Epithelial cell of proximal tubule (primary cell): ENCODE measurements around the gene SH3BP2. TPM values are rescaled to one million over a fixed set of nuclear protein-coding genes. Genes with fewer than 3 reads are reported as not detected.

Source experiments
- DNase-seq: peaks from one replicate; pipeline ENCODE4 v3.0.0-alpha.2; 2011; ENCODE audit warnings: low read depth
- H3K4me3 ChIP-seq: 2 replicates; pipeline ENCODE4 v1.5.1; 2011; ENCODE audit warnings: low read depth, mild to moderate bottlenecking, low read length
- total RNA-seq: library from RNA; depleted of rRNA; stranded (reverse); fragments of >200 nt; gene quantifications from 2 replicates; pipeline ENCODE4 v1.2.3, GENCODE V29; 2015
- TF ChIP-seq, protein P1 (sequence below): conservative IDR thresholded peaks from 2 replicates; pipeline ENCODE4 v1.5.1; 2012; ENCODE audit warnings: low read depth, mild to moderate bottlenecking, low read length

Gene SH3BP2
- total RNA-seq, 1 donor from 2014 or later = 53.3 TPM

DNA sequence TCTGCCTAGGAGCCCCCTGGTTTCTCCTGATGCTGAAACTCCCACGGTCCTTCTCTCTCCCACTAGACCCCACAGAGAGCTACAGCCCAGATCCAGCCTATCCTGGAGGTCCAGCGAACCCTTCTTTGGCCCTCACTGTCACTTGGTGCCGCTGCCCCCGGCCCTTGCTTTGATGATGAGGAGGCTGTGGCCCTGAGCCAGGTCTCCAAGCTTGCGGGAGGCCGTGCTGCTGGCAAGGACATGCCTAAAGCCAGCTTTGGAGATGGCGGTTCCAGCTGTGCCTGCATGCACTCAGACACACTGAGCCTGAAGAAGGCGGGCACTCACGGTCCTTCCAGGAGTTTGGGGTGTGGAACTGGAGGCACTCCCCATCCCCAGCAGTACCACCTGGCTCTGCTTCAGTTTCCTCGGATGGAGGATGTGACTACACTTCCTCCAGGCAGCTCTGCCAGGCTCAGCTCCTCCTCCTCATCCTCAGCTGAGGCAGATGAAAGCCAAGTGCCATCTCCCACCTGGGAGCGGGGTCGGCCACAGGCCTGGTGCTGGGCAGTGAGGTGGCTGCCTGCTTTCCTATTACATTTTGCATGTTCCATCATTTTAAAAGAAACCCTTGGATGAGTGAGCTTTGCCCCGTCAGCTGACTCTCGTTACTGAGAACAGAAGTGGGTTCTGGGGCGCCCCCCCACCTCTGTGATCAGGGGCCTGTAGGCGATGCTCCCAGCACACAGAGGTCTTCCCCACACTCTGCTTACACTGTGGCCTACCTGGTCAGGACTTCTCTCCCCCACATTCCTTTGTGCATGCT, 45.8 kb upstream of the SH3BP2 start:
- no peak overlapping the region for H3K4me3 ChIP-seq
- DNase-seq = no peak
- TF ChIP-seq, protein P1, sequence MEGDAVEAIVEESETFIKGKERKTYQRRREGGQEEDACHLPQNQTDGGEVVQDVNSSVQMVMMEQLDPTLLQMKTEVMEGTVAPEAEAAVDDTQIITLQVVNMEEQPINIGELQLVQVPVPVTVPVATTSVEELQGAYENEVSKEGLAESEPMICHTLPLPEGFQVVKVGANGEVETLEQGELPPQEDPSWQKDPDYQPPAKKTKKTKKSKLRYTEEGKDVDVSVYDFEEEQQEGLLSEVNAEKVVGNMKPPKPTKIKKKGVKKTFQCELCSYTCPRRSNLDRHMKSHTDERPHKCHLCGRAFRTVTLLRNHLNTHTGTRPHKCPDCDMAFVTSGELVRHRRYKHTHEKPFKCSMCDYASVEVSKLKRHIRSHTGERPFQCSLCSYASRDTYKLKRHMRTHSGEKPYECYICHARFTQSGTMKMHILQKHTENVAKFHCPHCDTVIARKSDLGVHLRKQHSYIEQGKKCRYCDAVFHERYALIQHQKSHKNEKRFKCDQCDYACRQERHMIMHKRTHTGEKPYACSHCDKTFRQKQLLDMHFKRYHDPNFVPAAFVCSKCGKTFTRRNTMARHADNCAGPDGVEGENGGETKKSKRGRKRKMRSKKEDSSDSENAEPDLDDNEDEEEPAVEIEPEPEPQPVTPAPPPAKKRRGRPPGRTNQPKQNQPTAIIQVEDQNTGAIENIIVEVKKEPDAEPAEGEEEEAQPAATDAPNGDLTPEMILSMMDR = no peak

DNA sequence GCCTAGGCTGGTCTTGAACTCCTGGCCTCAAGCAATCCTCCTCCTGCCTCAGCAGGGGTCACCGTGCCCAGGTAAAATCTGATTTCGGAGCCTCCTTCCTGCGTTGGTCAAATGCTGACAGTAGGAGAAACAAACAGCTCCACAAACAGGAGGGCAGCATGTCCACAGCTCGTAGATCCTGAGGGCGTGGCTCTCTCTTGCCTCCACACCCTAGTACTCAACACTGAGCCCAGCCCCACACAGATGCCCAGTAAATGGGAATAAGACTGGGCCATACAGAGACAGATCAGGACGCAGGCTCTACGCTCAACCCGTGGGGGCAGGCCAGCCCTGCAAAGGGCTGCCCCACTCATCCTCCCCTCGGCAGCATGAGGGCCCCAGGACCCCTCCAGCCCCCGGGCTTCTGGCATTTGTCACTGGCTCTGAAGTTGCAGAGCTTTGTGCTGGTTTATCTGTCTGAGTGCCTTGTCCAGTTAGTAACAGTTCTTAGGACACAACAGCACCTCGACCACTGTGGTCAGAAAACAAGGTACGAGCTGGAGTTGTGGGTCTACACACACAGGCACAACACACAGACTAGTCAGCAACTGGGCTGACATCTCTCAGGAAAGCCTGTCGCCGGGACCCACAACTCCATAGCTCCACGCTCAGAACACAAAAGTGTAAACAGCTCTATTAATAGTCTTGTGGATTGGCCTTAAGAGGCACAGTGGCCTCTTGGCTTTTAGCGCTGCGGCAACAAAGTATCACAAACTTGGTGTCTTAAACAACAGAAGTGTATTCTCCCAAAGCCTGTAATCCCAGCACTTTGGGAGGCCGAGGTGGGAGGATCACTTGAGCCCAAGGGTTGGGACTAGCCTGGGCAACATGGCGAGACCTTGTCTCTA, 41.9 kb upstream of the SH3BP2 start:
- TF ChIP-seq, protein P1 = no peak
- no peak overlapping the region for H3K4me3 ChIP-seq
- no peak for DNase-seq

DNA sequence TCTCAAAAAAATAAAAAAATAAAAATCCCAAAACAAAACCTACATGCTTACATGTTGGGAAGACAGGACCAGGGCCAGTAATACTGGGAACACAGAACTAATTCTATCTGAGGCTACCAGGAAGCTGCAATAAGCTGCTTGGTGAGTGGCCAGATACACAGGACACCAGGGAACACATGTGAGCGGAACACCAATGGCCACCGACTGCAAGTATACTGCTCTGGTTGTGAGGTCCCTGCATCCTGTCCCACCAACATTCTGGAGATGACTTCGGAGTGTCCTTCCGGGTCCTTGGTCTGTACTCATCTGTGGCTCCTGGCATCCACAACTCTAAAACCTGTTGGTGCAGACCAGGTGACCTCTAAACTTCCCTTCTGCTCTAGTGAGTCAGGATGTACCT, 39.4 kb upstream of the SH3BP2 start:
- H3K4me3 ChIP-seq = no peak overlapping the region
- TF ChIP-seq, protein P1 = no peak
- no peak for DNase-seq

DNA sequence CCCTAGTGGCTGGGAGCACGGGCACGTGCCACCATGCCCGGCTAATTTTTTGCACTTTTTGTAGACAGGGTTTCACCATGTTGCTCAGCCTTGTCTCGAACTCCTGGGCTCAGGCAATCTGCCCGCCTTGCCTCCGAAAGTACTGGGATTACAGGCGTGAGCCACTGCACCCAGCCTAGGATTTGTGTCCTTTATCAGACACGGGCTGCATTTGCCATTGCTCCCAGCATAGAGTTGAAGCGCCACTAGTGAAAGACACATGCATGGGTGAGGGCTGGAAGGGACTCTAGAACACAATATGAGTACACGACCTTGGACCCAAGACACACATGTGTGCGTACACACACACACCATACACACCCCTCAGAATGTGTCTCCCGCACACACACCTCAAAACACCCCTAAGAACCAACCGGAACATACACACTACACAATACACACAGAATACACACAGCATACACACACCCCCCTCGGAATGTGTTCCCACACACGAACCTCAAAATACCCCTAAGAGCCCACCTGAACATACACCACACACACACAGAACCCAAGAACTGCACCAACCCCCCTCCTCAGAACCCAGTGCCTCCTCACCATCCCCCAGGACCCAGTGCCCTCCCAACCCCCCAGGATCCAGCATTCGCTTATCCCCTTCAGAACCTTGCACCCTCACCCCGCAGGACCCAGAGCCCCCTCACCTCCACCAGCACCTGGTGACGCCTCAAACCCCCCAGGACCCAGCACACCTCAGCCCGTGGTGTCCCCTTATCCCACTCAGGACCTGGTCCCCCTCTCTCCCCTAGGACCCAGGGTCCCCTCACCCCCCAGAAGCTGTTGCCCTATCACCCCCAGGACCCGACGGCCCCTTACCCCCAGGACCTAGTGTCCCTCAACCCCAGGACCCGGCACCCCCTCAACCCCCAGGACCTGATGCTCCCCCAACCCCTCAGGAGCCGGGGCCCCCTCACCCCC, 37.8 kb upstream of the SH3BP2 start:
- peak overlapping the region; percentile 77 for H3K4me3 ChIP-seq
- no peak for DNase-seq
- TF ChIP-seq, protein P1 = no peak

DNA sequence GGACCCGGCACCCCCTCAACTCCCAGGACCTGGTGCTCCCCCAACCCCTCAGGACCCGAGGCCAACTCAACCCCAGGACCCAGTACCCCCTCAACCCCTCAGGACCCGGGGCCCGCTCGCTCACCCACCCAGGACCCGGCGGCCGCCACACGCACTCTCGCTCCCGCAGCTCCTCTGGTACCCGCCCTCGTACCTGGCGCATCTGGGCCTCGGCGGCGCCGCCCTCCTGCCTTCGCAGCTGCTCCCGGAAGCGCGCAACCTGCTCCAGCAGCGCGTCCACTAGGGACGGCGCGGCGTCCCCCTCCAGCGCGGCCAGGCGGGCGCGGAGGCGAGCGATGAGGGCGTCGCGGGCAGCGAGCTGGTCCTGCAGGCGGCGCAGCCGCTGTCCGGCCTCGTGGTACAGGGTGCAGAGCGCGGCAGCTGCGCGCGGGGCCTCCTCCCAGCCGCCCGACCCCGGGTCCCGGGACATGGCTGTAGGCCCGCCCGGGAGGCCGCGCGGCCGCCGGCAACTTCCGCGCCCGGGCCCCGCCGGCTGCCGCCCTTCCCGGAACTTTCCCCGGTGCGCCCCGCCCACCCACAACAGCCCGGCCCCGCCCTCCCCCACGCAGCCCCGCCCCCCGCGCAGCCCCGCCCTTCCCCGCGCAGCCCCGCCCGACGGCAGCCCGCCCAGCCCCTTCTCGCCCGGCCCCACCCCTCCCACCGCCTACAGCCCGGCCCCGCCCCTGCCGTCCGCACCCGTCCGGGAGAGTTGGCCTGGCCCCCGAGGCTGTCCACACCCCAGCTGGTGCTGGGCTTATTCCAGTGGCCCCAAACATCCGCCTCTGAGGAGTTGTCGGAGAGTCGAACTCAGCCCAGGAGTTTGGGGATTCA, 36.8 kb upstream of the SH3BP2 start, which contains the start of gene TNIP2:
TSS of gene TNIP2 (minus strand) at position 516 of the 870 bp plus-strand sequence. CDS start at position 469, 47 bp downstream.
- DNase-seq = no peak
- peak within 1 kb of the TSS; percentile 77 for H3K4me3 ChIP-seq
- TF ChIP-seq, protein P1 = peak; percentile 30
